Astrocyte of the hippocampus (primary cell): ENCODE data around the gene CFAP97D2.
"Not testable (repeated sequence)": the region's sequence is repeated elsewhere in the genome, so short reads cannot be mapped to it uniquely, and the experiment has no call there.

Experiments
- DNase-seq: peaks from one replicate; pipeline ENCODE4 v3.0.0; 2011; ENCODE audit warnings: low read depth, low spot score

Gene CFAP97D2

DNA sequence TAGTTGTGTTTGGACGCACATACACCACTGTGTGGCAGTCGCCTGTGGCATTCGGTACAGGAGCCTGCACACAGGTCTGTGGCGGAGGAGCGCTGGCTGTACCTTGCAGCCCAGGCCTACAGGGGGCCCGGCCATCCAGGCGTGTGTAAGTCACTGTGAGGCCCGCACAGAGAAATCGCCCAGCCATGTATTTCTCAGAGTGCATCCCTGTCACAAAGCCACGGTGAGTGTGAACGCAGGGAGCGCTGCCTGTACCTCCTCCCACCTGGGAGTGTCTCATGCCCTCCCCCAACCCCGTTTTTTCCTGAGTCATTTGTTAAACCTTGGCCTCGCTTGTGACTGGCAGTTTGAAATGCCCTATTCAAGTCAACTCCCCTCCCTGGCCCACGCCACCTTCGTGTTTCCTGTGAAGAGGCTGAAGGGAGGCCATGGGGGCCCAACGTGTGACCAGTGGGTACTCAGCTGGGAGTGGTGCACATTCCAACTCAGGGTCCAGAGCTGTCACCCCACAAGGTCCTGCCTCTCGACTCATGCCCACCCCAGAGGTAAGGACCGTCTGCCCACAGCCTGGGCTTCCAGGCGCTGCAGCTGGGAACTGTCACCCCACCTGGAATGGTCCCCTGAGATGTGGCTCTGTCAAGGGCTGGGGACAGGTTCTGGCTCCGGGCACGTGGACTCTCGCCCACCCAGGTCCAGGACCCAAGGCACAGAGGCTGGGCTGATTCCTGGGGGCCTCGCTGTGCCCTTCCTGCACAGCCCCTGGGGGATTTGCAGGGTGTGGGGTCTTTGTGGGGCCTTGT is 35.1 kb upstream of the CFAP97D2 start:
- no peak for DNase-seq

DNA sequence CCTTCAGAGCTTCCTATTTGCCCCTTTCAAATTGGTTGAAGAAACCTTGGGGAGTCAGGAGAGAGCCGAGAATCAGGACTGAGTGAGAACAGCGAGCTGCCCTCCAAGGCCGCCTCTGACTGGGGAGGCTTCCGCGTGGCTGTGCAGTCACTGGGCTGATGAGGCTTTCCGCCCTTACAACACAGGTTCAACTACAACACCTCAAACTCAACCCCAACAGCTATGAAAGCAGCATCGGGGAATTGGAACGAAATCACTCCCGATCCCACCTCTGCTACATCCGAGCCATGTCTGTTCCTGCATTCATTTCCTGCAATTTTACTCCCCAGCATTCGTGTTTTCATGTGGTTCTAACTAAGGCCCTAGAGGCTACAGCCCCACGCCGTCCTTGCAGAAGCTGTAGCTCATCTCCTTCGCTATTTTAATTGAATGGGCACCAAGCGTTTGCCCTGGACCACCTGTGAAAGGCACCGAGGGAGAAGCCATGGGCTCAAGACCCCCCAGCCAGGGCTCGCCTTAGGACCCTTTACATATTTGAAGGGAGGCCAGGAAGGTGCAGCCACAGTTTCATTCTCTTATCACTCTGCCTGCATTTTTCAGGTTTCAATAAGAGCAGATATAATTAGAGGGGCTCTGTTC is 34.3 kb upstream of the CFAP97D2 start:
- DNase-seq = no peak

DNA sequence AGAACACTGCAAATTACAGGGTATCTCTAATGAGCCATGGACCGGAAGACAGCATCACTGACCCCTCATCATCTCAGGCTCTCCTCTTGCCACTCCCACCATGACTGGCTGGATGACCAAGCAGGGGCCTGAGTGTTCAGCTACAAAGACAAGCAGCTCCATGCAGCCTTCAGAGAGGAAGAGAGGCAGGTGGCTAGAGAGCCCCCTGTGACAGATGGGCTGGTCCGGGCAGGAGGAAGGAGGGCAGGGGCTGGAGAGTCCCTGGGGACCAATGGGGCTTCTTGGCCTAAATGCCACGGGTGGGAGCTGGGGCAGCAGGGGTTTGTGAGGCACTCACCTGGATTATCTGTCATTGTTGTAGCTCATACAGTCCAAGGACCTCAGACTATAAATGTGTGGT is 33.8 kb upstream of the CFAP97D2 start:
- DNase-seq = no peak

- DNase-seq = no peak
Observed at GRCh38 chr13:114145722-114146121, 33.3 kb upstream of the CFAP97D2 start.

DNA sequence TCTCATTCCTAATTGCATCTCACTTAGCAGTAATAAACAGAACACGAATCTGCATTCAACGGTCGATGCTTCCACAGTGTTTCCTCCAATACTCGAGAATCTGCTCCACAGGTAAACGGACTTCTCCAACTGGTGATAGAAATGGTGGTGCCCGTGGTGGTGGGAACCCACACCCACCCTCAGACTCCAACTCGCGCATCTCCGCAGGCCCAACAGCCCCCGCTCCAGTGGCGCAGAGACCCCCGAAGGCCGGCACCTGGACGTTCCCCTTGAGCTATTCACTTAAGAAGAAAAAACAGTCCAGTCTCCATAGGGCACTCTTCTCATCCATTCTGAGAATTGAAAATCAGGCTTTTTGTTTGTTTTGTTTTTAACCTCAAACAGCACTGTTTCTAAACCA is 32.9 kb upstream of the CFAP97D2 start:
- no peak for DNase-seq

DNA sequence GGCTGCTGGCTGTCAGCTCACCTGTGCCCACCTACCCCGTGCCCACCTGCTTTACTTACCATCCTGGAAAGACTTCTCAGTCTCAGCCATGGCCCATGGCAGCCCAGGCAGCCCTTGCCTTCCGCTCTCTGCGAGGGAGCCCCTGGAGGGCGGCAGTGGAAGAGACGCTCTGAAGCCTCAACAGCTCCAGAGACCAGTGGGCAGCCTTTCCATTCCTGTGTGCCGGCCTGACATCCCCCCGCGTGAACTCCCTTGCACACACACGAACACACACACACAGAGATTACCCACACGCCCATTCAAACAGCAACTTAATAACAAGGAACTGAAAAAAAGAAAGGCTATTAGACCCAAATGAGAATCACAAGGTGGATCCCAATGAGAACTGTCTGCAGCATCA is 32.4 kb upstream of the CFAP97D2 start:
- DNase-seq = no peak

DNA sequence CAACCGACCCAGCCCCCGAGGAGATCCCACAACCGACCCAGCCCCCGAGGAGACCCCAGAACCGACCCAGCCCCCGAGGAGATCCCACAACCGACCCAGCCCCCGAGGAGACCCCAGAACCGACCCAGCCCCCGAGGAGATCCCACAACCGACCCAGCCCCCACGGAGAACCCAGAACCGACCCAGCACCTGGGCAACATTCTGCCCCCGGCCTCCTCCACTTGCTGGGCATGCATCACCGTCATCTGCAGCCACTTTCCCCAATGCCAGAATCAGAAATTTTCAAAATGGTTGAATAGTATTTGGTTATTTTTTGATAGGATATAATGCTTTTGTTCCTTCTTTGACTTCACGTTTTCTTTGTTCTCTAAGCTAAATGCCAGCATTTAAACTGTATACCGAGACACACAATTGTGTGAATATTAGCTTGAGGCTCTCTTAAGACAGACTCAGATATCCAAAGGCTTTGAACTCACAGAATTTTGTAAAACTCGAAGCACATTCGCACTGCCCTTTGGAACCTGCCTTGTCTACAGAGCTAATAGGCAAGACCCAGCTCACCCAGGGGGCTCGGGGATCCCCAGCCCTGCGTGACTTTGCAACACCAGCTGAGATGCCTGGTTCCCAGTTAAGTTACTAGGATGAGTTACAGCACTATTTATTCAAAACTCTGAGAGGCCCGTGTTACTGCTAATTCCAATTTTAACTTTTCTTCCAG is 31.1 kb upstream of the CFAP97D2 start:
- no peak for DNase-seq

DNA sequence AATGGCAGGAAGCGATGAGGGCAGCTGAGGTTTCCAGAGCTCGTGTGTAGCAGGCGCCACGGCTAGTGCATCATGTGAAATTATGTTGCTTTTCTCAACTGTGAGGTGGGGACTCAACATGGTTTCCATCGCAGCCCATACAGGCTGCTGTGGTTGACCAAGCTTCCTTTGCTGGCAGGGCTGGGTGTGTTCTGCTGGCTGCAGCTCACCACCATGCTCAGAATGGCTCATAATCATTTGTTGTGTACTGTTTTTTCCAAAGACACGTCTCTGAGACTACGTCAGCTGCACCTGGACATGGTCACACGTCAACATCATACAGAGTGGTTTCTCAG is 30.6 kb upstream of the CFAP97D2 start:
- DNase-seq = no peak

DNA sequence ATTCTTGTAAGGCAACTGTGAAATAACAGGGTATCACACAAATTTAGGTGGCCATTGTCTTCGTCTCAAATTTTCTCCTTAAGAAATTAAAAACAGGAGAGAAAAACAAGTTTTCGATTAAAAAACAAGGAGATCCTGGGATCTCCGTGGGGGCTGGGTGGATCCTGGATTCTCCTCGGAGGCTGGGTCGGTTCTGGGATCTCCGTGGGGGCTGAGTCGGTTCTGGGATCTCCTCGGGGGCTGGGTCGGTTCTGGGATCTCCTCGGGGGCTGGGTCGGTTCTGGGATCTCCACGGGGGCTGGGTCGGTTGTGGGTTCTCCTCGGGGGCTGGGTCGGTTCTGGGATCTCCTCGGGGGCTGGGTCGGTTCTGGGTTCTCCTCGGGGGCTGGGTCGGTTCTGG is 30.2 kb upstream of the CFAP97D2 start:
- not testable (repeated sequence) for DNase-seq

GRCh38 chr13:114149774-114150740 is 29.0 kb upstream of the CFAP97D2 start:
- no peak for DNase-seq

- no peak for DNase-seq
Observed at GRCh38 chr13:114151031-114151430, 28.0 kb upstream of the CFAP97D2 start.

DNA sequence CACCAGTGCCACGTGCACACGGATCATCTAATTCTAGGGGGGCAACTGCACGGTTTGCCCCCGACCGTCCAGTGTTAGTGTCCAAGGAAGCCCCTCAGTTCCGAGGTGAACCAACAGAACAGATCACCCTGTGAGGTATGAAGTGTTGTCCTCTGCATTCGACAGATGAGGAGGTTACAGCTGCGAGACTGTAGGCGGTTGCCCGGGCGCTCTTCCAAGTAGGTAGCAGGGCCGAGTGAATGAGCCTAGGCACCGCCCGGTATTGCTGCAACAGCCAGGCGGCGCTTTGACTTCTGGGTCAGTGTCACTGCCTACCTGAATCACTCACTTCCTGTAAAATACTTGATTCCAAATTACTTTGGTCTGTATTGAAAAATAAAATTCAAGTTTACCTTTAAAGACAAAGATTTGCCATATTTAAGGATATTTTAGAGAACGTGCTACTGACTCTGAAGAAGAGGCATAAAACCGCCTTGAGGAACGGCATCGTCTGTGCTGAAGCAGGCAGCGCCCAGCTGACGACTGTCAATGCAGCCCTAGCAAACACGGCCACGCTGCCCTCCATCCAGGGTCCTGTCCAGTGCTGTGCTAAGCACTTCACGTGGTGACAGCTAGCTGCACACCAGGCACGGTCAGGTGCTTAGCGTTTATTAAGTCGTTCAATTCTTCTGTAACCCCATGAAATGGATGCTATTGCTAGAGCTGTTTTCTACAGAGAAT is 27.3 kb upstream of the CFAP97D2 start:
- DNase-seq = no peak

GRCh38 chr13:114152285-114152645 is 26.8 kb upstream of the CFAP97D2 start:
- no peak for DNase-seq

- no peak for DNase-seq
Observed at GRCh38 chr13:114152831-114153371, 26.2 kb upstream of the CFAP97D2 start.

GRCh38 chr13:114153485-114154080 is 25.5 kb upstream of the CFAP97D2 start:
- DNase-seq = no peak

DNA sequence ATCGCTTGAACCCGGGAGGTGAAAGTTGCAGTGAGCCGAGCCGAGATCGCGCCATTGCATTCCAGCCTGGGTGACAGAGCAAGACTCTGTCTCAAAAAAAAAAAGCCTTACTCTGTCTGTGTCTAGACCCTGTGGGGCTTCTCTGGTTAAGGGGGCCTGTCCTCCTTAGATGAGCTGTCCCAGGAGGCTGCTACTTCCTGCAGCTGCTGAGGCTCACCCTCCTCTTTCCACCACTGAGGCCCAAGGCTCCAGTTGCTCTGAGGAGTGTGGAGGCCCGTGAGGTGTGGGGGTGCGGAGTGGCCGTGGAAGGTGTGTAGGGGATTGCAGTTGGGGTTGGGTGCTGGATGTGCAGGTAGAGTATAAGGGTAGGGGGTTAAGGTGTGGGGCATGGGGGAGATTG is 24.6 kb upstream of the CFAP97D2 start:
- no peak for DNase-seq

- no peak for DNase-seq
Observed at GRCh38 chr13:114155320-114155719, 23.7 kb upstream of the CFAP97D2 start.

DNA sequence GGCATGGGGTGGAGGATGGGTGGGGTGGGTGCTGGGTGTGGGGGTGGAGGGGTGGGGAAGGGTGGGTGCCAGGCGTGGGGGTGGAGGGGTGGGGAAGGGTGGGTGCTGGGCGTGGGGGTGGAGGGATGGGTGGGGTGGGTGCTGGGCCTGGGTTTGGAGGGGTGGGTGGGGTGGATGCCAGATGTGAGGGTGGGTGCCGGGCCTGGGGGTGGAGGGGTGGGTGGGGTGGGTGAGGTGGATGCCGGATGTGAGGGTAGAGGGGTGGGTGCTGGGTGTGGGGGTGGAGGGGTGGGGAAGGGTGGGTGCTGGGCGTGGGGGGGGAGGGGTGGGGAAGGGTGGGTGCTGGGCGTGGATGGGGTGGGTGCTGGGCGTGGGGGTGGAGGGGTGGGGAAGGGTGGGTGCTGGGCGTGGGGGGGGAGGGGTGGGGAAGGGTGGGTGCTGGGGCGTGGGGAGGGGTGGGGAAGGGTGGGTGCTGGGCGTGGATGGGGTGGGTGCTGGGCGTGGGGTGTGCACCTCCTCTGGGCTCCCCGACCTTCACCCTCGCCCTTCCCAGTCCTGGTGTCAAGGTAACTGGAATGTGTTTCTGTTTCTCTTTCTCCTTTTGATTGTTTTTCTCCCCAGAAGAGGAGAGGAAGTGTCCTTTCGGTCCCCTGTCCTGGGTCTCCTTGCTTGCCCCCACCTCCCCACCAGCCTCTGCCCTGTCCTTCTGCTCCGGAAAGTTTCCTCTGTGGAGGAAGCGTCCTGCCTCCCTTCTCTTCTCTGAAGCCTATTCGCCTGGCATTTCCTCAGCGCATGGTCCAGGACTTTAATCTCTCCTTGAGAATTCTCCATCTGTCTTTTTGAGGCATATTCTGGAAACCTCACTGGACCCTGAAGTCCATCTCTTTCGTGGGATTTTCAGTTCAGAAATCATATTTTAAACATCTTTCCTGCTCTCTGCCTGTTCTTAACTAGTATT is 22.9 kb upstream of the CFAP97D2 start:
- no peak for DNase-seq

GRCh38 chr13:114157869-114158495 is 21.1 kb upstream of the CFAP97D2 start:
- no peak for DNase-seq
